Measurements from ENCODE around the gene SPATS2. TPM values are rescaled to one million over a fixed set of nuclear protein-coding genes. Genes with fewer than 3 reads are reported as not detected.

SPATS2 gene
- total and polyA plus RNA-seq, 2 donors from 2014 or later, result 10.0 to 23.7 TPM

DNA sequence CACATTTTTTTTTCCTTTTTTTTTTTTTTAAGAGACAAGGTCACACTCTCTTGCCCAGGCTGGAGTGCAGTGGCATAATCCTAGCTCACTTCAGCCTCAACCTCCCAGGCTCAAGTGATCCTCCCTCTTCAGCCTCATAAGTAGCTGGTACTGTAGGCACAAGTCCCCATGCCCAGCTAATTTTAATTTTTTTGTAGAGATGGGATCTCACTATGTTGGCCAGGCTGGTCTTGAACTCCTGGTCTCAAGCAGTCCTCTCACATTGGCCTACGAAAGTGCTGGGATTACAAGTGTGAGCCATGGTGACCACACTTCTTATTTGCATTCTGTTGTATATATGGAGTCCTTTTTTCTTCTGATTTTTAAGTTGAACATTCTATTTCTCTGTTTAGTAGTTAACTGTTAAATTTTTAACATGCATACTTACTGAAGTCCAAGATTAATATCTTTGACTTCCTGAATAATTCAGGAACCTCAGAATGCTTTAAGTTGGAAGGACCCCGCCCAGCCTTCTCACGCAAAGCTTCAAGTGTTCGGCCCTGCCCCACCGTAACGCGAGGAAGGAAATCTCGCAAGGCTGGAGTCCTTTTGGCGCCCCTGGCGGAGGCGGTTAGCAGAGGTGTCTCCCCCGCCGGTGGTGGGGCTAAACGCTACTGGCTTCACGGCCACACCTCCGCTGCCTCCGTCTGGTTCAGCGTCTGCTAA lies 21.6 kb downstream of the SPATS2 start:
- DNase-seq (peak in 4 of 5 donors; percentile 31 to 73 (median 46)), FAIRE-seq (no peak)
- no peaks in the 10 kb centered on the region for H3K4me1 ChIP-seq (ENCODE audit: control insufficient read depth in 2 of 3, insufficient read depth in 2 of 3, low read depth in 1 of 3, low read length in 3 of 3)
- no peak overlapping the region for H3K4me3 ChIP-seq (ENCODE audit: low read length in 3 of 3)
- H3K9ac ChIP-seq (ENCODE audit: low read length in 3 of 3), result no peak overlapping the region
- peaks cover 0 to 3% (median 0%) of the 10 kb centered on the region in 3 donors for H3K36me3 ChIP-seq (ENCODE audit: control insufficient read depth in 2 of 3, insufficient read depth in 3 of 3, low read length in 3 of 3)
- no peaks in the 10 kb centered on the region for H3K9me3 ChIP-seq (ENCODE audit: control insufficient read depth in 2 of 3, insufficient read depth in 1 of 3, low read length in 3 of 3)
- no peak overlapping the region for H3K27ac ChIP-seq (ENCODE audit: low read depth in 2 of 2, low read length in 2 of 2)
- H3K27me3 ChIP-seq (ENCODE audit: control insufficient read depth, insufficient read depth, low read length), result no peaks in the 10 kb centered on the region
- intact Hi-C loops (cut with DNase I), result no loop called here
- TF ChIP-seq, protein P1, sequence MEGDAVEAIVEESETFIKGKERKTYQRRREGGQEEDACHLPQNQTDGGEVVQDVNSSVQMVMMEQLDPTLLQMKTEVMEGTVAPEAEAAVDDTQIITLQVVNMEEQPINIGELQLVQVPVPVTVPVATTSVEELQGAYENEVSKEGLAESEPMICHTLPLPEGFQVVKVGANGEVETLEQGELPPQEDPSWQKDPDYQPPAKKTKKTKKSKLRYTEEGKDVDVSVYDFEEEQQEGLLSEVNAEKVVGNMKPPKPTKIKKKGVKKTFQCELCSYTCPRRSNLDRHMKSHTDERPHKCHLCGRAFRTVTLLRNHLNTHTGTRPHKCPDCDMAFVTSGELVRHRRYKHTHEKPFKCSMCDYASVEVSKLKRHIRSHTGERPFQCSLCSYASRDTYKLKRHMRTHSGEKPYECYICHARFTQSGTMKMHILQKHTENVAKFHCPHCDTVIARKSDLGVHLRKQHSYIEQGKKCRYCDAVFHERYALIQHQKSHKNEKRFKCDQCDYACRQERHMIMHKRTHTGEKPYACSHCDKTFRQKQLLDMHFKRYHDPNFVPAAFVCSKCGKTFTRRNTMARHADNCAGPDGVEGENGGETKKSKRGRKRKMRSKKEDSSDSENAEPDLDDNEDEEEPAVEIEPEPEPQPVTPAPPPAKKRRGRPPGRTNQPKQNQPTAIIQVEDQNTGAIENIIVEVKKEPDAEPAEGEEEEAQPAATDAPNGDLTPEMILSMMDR (IDR thresholded peaks at IDR 0.05; ENCODE audit: borderline replicate concordance, extremely low read depth, insufficient read depth), result no peak

DNA sequence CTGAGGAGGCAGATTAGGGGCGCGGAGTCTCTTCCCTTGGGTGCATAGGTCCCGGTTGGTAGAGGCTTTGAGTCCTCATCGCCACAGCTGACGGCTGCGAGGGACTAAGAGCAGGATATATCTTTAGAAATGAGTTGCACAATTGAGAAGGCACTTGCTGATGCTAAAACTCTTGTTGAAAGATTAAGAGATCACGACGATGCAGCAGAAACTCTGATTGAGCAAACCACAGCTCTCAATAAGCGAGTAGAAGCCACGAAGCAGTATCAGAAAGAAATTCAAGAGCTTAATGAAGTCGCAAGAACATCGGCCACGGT lies 22.1 kb downstream of the SPATS2 start:
- Histone ChIP-seq H3K27ac (ENCODE audit: low read depth in 2 of 2, low read length in 2 of 2) (no peak overlapping the region), H3K9ac (ENCODE audit: low read length in 3 of 3) (no peak overlapping the region), H3K4me3 (ENCODE audit: low read length in 3 of 3) (no peak overlapping the region), H3K27me3 (ENCODE audit: control insufficient read depth, insufficient read depth, low read length) (no peaks in the 10 kb centered on the region), H3K9me3 (ENCODE audit: control insufficient read depth in 2 of 3, insufficient read depth in 1 of 3, low read length in 3 of 3) (no peaks in the 10 kb centered on the region), H3K36me3 (ENCODE audit: control insufficient read depth in 2 of 3, insufficient read depth in 3 of 3, low read length in 3 of 3) (peaks cover 0 to 3% (median 0%) of the 10 kb centered on the region in 3 donors), H3K4me1 (ENCODE audit: control insufficient read depth in 2 of 3, insufficient read depth in 2 of 3, low read depth in 1 of 3, low read length in 3 of 3) (no peaks in the 10 kb centered on the region)
- intact Hi-C loops (cut with DNase I), result no loop called here
- FAIRE-seq (no peak), DNase-seq (no peak)
- TF ChIP-seq, protein P1 (IDR thresholded peaks at IDR 0.05; ENCODE audit: borderline replicate concordance, extremely low read depth, insufficient read depth), result no peak

DNA sequence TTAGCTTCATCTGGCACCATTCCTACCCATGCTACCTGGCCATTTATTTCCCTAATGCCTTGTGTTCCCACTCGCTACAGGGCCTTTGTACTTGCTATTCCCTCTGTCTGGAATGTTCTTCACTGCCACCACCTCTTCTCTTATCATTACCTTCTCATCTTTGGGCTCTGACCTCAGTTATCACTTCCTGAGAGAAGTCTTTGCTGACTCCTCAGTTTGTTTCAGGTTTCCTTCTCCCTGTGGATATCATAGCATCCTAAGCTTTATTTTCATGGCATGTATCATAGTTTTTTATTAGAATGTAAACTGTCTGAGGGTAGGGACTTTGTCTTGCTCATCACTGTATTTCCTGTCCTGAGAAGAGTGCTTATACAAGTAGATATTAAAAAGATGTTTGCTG lies 29.7 kb downstream of the SPATS2 start:
- Histone ChIP-seq H3K9me3 (ENCODE audit: control insufficient read depth in 2 of 3, insufficient read depth in 1 of 3, low read length in 3 of 3) (no peaks in the 10 kb centered on the region), H3K4me1 (ENCODE audit: control insufficient read depth in 2 of 3, insufficient read depth in 2 of 3, low read depth in 1 of 3, low read length in 3 of 3) (no peaks in the 10 kb centered on the region), H3K9ac (ENCODE audit: low read length in 3 of 3) (no peak overlapping the region), H3K36me3 (ENCODE audit: control insufficient read depth in 2 of 3, insufficient read depth in 3 of 3, low read length in 3 of 3) (no peaks in the 10 kb centered on the region), H3K4me3 (ENCODE audit: low read length in 3 of 3) (no peak overlapping the region), H3K27me3 (ENCODE audit: control insufficient read depth, insufficient read depth, low read length) (no peaks in the 10 kb centered on the region), H3K27ac (ENCODE audit: low read depth in 2 of 2, low read length in 2 of 2) (no peak overlapping the region)
- intact Hi-C loops (cut with DNase I), result no loop called here
- DNase-seq, result no peak
- TF ChIP-seq, protein P1 (IDR thresholded peaks at IDR 0.05; ENCODE audit: borderline replicate concordance, extremely low read depth, insufficient read depth), result no peak
- no peak for FAIRE-seq

DNA sequence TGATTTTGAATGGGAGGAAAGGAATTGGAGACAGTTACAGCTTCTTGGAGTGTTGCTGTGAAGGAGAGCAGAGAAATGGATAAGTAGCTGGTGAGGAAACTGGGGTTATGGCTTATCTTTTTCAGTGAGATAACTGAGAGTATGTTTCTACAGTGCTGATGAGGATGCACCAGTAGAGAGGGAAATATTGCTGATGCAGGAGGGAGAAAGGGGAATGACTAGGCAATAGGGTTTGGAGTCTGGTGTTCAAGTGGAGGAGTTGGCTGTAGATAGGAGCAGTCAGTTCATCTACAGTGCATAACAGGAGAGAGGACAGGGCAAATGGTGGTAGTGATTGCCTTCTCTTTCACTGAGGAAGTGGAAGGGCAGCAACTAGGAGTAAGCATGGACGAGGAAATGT lies 33.0 kb downstream of the SPATS2 start:
- TF ChIP-seq, protein P1 (IDR thresholded peaks at IDR 0.05; ENCODE audit: borderline replicate concordance, extremely low read depth, insufficient read depth), result no peak
- Histone ChIP-seq H3K9me3 (ENCODE audit: control insufficient read depth in 2 of 3, insufficient read depth in 1 of 3, low read length in 3 of 3) (no peaks in the 10 kb centered on the region), H3K9ac (ENCODE audit: low read length in 3 of 3) (no peak overlapping the region), H3K4me3 (ENCODE audit: low read length in 3 of 3) (no peak overlapping the region), H3K27me3 (ENCODE audit: control insufficient read depth, insufficient read depth, low read length) (no peaks in the 10 kb centered on the region), H3K27ac (ENCODE audit: low read depth in 2 of 2, low read length in 2 of 2) (no peak overlapping the region), H3K36me3 (ENCODE audit: control insufficient read depth in 2 of 3, insufficient read depth in 3 of 3, low read length in 3 of 3) (no peaks in the 10 kb centered on the region), H3K4me1 (ENCODE audit: control insufficient read depth in 2 of 3, insufficient read depth in 2 of 3, low read depth in 1 of 3, low read length in 3 of 3) (no peaks in the 10 kb centered on the region)
- intact Hi-C loops (cut with DNase I), result no loop called here
- FAIRE-seq (no peak), DNase-seq (no peak)

All from kidney (tissue), 14 donors.